Fibroblast of mammary gland (primary cell): ENCODE data around the gene GJB5.

Source experiments
- DNase-seq: peaks from one replicate; pipeline ENCODE4 v3.0.0-alpha.2; 2010; ENCODE audit warnings: low read depth
- H3K4me3 ChIP-seq: 2 replicates; pipeline ENCODE4 v1.5.1; 2011; ENCODE audit warnings: low read depth, mild to moderate bottlenecking, low read length, moderate library complexity; ENCODE audit not compliant: control insufficient read depth
- CTCF ChIP-seq: conservative IDR thresholded peaks from 2 replicates; pipeline ENCODE4 v1.5.1; 2011; ENCODE audit warnings: low read depth, low read length, inconsistent platforms; ENCODE audit not compliant: control insufficient read depth, insufficient read depth

Gene GJB5

DNA sequence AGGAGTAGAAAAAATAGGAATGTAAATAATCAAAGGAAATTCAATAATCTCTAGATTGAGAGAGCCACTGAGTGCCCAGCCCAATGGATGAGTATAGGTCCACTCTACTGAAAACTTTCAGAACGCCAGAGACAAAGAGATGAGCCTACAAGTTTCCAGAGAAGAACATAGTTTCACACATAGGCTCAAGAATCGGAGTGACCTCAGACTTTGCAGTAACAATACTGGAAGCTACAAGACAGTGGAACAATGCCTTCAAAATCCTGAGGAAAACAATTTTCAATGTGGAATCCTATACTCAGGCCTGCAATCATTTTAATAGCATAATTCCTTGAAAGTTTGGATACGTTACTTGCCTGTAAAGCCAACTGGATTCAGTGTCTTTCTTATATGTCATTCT, 48.9 kb downstream of the GJB5 start:
- H3K4me3 ChIP-seq: no peak overlapping the region
- no peak for DNase-seq
- no peak for TF ChIP-seq CTCF

- DNase-seq: no peak
- H3K4me3 ChIP-seq: no peak overlapping the region
- TF ChIP-seq CTCF: no peak
Observed at GRCh38 chr1:34806396-34806795, 51.5 kb downstream of the GJB5 start.
